AG04449 (cell line): ENCODE measurements around the gene TANGO6.

ENCODE experiments used
- CTCF ChIA-PET: fragments of 350-600 bp; formaldehyde crosslinking; extraction: SDS; loops from one replicate; lab custom pipeline; 2021; ENCODE audit warnings: antibody characterized with exemption; lab: Yijun Ruan, JAX
- POLR2A ChIA-PET: fragments of 400-600, 350-600 bp; formaldehyde crosslinking; extraction: SDS; loops from one replicate; lab custom pipeline; 2020; ENCODE audit warnings: antibody characterized with exemption, inconsistent platforms; lab: Yijun Ruan, JAX
- DNase-seq: peaks from one replicate; pipeline ENCODE4 v3.0.0-alpha.2; 2010; ENCODE audit warnings: low read depth, low spot score
- H3K4me3 ChIP-seq: 2 replicates; pipeline ENCODE4 v1.5.1; 2011; ENCODE audit warnings: low read depth, mild to moderate bottlenecking, control low read depth, low read length
- TF ChIP-seq, protein P1 (sequence below): IDR thresholded peaks from one replicate; pipeline ENCODE4 v1.5.1; 2011; ENCODE audit warnings: mild to moderate bottlenecking, moderate library complexity, low read length, control low read depth, inconsistent platforms; ENCODE audit not compliant: insufficient read depth; ENCODE audit errors: missing control alignments

Gene TANGO6

GRCh38 chr16:69083306-69083941 is 240.1 kb downstream of the TANGO6 start:
- ChIA-PET POLR2A (no interaction called here), CTCF (interaction anchor here (1.4 kb wide), 1 partner anchor 17 kb away, joined by 3 read pairs; no protein-coding TSS in a partner anchor)
- DNase-seq, result no peak
- TF ChIP-seq, protein P1, sequence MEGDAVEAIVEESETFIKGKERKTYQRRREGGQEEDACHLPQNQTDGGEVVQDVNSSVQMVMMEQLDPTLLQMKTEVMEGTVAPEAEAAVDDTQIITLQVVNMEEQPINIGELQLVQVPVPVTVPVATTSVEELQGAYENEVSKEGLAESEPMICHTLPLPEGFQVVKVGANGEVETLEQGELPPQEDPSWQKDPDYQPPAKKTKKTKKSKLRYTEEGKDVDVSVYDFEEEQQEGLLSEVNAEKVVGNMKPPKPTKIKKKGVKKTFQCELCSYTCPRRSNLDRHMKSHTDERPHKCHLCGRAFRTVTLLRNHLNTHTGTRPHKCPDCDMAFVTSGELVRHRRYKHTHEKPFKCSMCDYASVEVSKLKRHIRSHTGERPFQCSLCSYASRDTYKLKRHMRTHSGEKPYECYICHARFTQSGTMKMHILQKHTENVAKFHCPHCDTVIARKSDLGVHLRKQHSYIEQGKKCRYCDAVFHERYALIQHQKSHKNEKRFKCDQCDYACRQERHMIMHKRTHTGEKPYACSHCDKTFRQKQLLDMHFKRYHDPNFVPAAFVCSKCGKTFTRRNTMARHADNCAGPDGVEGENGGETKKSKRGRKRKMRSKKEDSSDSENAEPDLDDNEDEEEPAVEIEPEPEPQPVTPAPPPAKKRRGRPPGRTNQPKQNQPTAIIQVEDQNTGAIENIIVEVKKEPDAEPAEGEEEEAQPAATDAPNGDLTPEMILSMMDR, result no peak
- H3K4me3 ChIP-seq, result no peak overlapping the region

GRCh38 chr16:69084289-69084688 is 241.0 kb downstream of the TANGO6 start:
- POLR2A ChIA-PET, result no interaction called here
- H3K4me3 ChIP-seq, result no peak overlapping the region
- TF ChIP-seq, protein P1, result no peak
- DNase-seq, result no peak
- CTCF ChIA-PET, result interaction anchor here (1.3 to 1.4 kb wide), 2 partner anchors 16 to 40 kb away, joined by 3 to 7 read pairs; no protein-coding TSS in a partner anchor

GRCh38 chr16:69085032-69085695 is 241.8 kb downstream of the TANGO6 start:
- CTCF ChIA-PET, result interaction anchor here (1.3 to 1.4 kb wide), 2 partner anchors 15 to 39 kb away, joined by 3 to 7 read pairs; no protein-coding TSS in a partner anchor
- POLR2A ChIA-PET, result no interaction called here
- TF ChIP-seq, protein P1, result no peak
- no peak overlapping the region for H3K4me3 ChIP-seq
- no peak for DNase-seq

- POLR2A ChIA-PET, result no interaction called here
- H3K4me3 ChIP-seq, result no peak overlapping the region
- DNase-seq, result no peak
- CTCF ChIA-PET, result no interaction called here
- TF ChIP-seq, protein P1, result no peak
Observed at GRCh38 chr16:69087161-69087581, 243.8 kb downstream of the TANGO6 start.

GRCh38 chr16:69088684-69089083 is 245.4 kb downstream of the TANGO6 start:
- no peak for DNase-seq
- H3K4me3 ChIP-seq, result no peak overlapping the region
- TF ChIP-seq, protein P1, result no peak
- CTCF ChIA-PET, result no interaction called here
- POLR2A ChIA-PET, result no interaction called here
